K562 (cell line): Measurements from ENCODE around the gene AGAP1.

Experiments
- MYNN ChIP-seq, 2 experiments: sonication (generic); formaldehyde crosslinking in 1 of 2; IDR thresholded peaks; 2 replicates each; pipeline versions ENCODE4 v1.5.0 to v1.6.1; 2016 to 2020; ENCODE audit warnings: antibody characterized with exemption in 1 of 2, missing genetic modification reagents in 1 of 2
- TAF1 ChIP-seq: IDR thresholded peaks from 2 replicates; pipeline ENCODE4 v1.6.1; 2011; ENCODE audit warnings: mild to moderate bottlenecking, low read length, moderate library complexity; ENCODE audit not compliant: insufficient read depth, control insufficient read depth, severe bottlenecking; ENCODE audit errors: extremely low read depth
- TARDBP ChIP-seq: fragments of 450-650 bp; IDR thresholded peaks from 2 replicates; pipeline ENCODE4 v1.6.1; 2016

GRCh38 chr2:235698028-235698427 lies 204.2 kb downstream of the AGAP1 start:
- TF ChIP-seq TAF1 (no peak), TARDBP (no peak), MYNN (IDR thresholded peaks at IDR 0.05) (no peak), MYNN (CRISPR knock-in tag; IDR thresholded peaks at IDR 0.05) (no peak)
